Loucy (cell line): Measurements from ENCODE around the gene IGF1R.

Source experiments
- H2AFZ ChIP-seq: fragments of 200-600 bp; sonication (generic); 2 replicates; pipeline ENCODE4 v1.6.0; 2016; ENCODE audit warnings: antibody characterized with exemption, mild to moderate bottlenecking, low read length, moderate library complexity
- H3F3A ChIP-seq: fragments of 200-600 bp; 2 replicates; pipeline ENCODE4 v1.6.0; 2016; ENCODE audit warnings: antibody characterized with exemption, low read depth, mild to moderate bottlenecking
- H3K27me3 ChIP-seq: fragments of 200-600 bp; sonication (generic); 2 replicates; pipeline ENCODE4 v1.6.1; 2014; ENCODE audit warnings: low read length, mild to moderate bottlenecking; ENCODE audit not compliant: insufficient read depth, poor library complexity, severe bottlenecking
- H3K36me3 ChIP-seq: fragments of 200-600 bp; sonication (generic); 2 replicates; pipeline ENCODE4 v1.6.1; 2016; ENCODE audit warnings: low read length; ENCODE audit not compliant: insufficient read depth
- H3K4me1 ChIP-seq: fragments of 200-600 bp; sonication (generic); 2 replicates; pipeline ENCODE4 v1.5.1; 2014; ENCODE audit warnings: low read length, mild to moderate bottlenecking; ENCODE audit not compliant: insufficient read depth, poor library complexity, severe bottlenecking
- H3K4me2 ChIP-seq: fragments of 200-600 bp; sonication (generic); 2 replicates; pipeline ENCODE4 v1.6.0; 2014; ENCODE audit warnings: antibody characterized with exemption, low read length, low read depth, mild to moderate bottlenecking; ENCODE audit not compliant: poor library complexity, severe bottlenecking
- H3K4me3 ChIP-seq: fragments of 200-600 bp; sonication (generic); 2 replicates; pipeline ENCODE4 v1.5.1; 2014; ENCODE audit warnings: low read length, mild to moderate bottlenecking, mixed read lengths; ENCODE audit not compliant: poor library complexity, severe bottlenecking
- H3K79me2 ChIP-seq: fragments of 200-600 bp; sonication (generic); 2 replicates; pipeline ENCODE4 v1.6.1; 2014; ENCODE audit warnings: low read length; ENCODE audit not compliant: insufficient read depth
- H3K9ac ChIP-seq: fragments of 200-600 bp; sonication (generic); 2 replicates; pipeline ENCODE4 v1.6.0; 2014; ENCODE audit warnings: mild to moderate bottlenecking, low read depth, low read length, moderate library complexity; ENCODE audit not compliant: poor library complexity, severe bottlenecking
- H3K9me2 ChIP-seq: fragments of 200-600 bp; sonication (generic); replicated peaks from 2 replicates; pipeline ENCODE4 v1.6.1; 2016; ENCODE audit warnings: low read depth, low read length, mixed read lengths
- H3K9me3 ChIP-seq: fragments of 200-600 bp; sonication (generic); 2 replicates; pipeline ENCODE4 v1.6.1; 2014; ENCODE audit warnings: mild to moderate bottlenecking, antibody characterized with exemption, low read length, low read depth; ENCODE audit not compliant: insufficient read depth
- H4K20me1 ChIP-seq: fragments of 200-600 bp; sonication (generic); 2 replicates; pipeline ENCODE4 v1.6.0; 2014; ENCODE audit warnings: antibody characterized with exemption, low read length, mild to moderate bottlenecking; ENCODE audit not compliant: insufficient read depth, poor library complexity, severe bottlenecking
- EZH2phosphoT487 ChIP-seq: fragments of 200-600 bp; IDR thresholded peaks from 2 replicates; pipeline ENCODE4 v1.6.1; 2018; ENCODE audit warnings: antibody characterized with exemption, mild to moderate bottlenecking, moderate library complexity, borderline replicate concordance
- TF ChIP-seq, protein P1 (sequence below): fragments of 200-600 bp; sonication (generic); conservative IDR thresholded peaks from 2 replicates; pipeline ENCODE4 v1.5.1; 2014; ENCODE audit warnings: mild to moderate bottlenecking, antibody characterized with exemption, low read length

The IGF1R gene

DNA sequence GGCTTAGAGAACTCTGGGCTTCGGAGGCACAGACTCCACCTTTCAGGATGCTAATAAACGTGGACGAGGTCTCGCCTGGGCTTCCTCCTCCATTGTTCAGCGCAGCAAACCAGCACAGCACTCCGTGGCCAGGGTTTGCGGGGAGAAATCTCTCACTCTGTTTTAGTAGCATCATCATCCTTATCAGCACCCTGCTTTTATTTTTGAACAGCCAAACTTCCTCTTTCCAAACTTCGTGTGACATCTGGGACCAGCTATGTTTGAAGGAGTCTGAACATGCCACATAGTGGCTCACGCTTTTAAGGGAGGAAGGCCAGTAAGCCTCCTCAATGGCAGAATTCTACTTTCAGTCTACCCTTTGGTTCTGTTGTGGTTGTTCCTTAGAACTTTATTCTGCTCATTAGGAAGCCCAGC is 210.3 kb downstream of the IGF1R start:
- Histone ChIP-seq H3K27me3 (no peaks in the 10 kb centered on the region), H3K9me3 (no peaks in the 10 kb centered on the region), H3K4me2 (no peak overlapping the region), H3K4me1 (peaks cover 50% of the 10 kb centered on the region), H3F3A (no peaks in the 10 kb centered on the region; the same call in 1 of the 2 replicates), H3K79me2 (peaks cover 94% of the 10 kb centered on the region), H2AFZ (no peak overlapping the region), H3K4me3 (no peak overlapping the region), H3K9ac (no peak overlapping the region), H3K9me2 (no peaks in the 10 kb centered on the region), H3K36me3 (no peaks in the 10 kb centered on the region), H4K20me1 (no peaks in the 10 kb centered on the region)
- TF ChIP-seq, protein P1, sequence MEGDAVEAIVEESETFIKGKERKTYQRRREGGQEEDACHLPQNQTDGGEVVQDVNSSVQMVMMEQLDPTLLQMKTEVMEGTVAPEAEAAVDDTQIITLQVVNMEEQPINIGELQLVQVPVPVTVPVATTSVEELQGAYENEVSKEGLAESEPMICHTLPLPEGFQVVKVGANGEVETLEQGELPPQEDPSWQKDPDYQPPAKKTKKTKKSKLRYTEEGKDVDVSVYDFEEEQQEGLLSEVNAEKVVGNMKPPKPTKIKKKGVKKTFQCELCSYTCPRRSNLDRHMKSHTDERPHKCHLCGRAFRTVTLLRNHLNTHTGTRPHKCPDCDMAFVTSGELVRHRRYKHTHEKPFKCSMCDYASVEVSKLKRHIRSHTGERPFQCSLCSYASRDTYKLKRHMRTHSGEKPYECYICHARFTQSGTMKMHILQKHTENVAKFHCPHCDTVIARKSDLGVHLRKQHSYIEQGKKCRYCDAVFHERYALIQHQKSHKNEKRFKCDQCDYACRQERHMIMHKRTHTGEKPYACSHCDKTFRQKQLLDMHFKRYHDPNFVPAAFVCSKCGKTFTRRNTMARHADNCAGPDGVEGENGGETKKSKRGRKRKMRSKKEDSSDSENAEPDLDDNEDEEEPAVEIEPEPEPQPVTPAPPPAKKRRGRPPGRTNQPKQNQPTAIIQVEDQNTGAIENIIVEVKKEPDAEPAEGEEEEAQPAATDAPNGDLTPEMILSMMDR, result no peak
- no peak for TF ChIP-seq EZH2phosphoT487

DNA sequence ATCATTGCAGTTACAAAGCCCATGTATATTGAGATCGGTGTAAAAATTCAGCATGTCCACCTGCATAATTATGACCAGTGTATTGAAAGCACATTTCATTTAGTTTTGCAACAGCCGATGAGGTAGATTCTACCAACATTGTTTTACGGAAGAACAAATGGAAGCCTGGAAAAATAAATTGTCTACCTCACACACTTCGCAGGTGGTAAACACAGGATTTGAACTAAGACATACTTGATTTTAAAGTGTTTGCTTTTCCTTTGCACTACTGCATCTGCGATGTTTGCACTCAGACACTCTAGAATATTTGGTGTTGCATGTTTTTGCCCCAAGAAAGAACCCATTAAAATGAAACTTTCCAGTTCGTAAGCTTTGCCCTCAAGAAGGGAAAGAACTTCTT is 210.8 kb downstream of the IGF1R start:
- no peak overlapping the region for H3K9ac ChIP-seq
- H3K79me2 ChIP-seq, result peaks cover 94% of the 10 kb centered on the region
- H3K27me3 ChIP-seq, result no peaks in the 10 kb centered on the region
- H3K9me2 ChIP-seq, result no peaks in the 10 kb centered on the region
- no peaks in the 10 kb centered on the region for H4K20me1 ChIP-seq
- peaks cover 50% of the 10 kb centered on the region for H3K4me1 ChIP-seq
- H3K36me3 ChIP-seq, result no peaks in the 10 kb centered on the region
- H2AFZ ChIP-seq, result no peak overlapping the region
- no peak overlapping the region for H3K4me3 ChIP-seq
- H3K4me2 ChIP-seq, result no peak overlapping the region
- no peaks in the 10 kb centered on the region for H3K9me3 ChIP-seq
- no peaks in the 10 kb centered on the region; the same call in 1 of the 2 replicates for H3F3A ChIP-seq
- TF ChIP-seq, protein P1, result no peak
- no peak for TF ChIP-seq EZH2phosphoT487

DNA sequence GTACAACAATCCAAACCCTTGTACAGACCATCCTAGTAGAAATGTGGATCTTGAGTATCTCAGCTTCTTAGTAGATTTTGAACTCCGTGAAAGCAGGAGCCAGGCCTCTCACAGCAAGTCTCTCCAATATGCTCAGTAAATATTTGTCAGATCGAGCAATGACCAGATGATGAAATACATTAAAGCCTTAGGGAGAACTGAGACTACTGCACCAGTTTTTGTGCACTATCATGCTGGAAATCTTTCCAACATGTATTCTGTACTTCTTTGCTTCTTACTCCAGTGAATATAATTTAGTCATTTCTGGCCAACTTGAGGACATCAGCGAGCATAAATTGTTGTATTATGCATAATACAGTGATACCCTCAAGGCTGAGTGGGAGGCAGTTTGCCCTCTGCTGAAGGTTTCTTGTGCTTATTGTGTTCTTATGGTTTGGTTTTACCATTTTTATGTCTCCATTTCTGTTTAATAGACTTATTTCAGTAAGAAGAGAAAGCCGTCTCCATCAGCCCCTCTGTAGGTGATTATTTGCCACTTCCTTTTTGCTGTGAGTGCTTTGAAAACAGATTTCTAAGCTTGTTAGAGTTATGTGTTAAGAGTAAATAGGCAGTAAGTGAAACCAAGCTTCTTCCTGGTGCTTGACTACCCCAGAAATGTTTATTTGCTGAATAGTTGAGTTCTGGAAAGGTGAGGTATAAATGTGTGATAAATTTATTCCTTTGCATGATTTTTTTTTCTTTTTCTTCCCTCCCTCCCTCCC is 212.1 kb downstream of the IGF1R start:
- Histone ChIP-seq H3K9me2 (no peaks in the 10 kb centered on the region), H3K36me3 (no peaks in the 10 kb centered on the region), H2AFZ (no peak overlapping the region), H3K9me3 (no peaks in the 10 kb centered on the region), H3K9ac (no peak overlapping the region), H3K4me3 (peak overlapping the region; percentile 16), H3F3A (no peaks in the 10 kb centered on the region; the same call in 1 of the 2 replicates), H3K4me1 (peaks cover 58% of the 10 kb centered on the region), H3K79me2 (peaks cover 92% of the 10 kb centered on the region), H3K4me2 (peak overlapping the region; percentile 34), H3K27me3 (no peaks in the 10 kb centered on the region), H4K20me1 (no peaks in the 10 kb centered on the region)
- TF ChIP-seq EZH2phosphoT487, result no peak
- TF ChIP-seq, protein P1, result no peak
